ENCODE measurements around the gene AKAP12. TPM values are rescaled to one million over a fixed set of nuclear protein-coding genes. Genes with fewer than 3 reads are reported as not detected.
A peak's percentile ranks its signal among the peaks of the same experiment; 100 is the strongest.

The AKAP12 gene, protein sequence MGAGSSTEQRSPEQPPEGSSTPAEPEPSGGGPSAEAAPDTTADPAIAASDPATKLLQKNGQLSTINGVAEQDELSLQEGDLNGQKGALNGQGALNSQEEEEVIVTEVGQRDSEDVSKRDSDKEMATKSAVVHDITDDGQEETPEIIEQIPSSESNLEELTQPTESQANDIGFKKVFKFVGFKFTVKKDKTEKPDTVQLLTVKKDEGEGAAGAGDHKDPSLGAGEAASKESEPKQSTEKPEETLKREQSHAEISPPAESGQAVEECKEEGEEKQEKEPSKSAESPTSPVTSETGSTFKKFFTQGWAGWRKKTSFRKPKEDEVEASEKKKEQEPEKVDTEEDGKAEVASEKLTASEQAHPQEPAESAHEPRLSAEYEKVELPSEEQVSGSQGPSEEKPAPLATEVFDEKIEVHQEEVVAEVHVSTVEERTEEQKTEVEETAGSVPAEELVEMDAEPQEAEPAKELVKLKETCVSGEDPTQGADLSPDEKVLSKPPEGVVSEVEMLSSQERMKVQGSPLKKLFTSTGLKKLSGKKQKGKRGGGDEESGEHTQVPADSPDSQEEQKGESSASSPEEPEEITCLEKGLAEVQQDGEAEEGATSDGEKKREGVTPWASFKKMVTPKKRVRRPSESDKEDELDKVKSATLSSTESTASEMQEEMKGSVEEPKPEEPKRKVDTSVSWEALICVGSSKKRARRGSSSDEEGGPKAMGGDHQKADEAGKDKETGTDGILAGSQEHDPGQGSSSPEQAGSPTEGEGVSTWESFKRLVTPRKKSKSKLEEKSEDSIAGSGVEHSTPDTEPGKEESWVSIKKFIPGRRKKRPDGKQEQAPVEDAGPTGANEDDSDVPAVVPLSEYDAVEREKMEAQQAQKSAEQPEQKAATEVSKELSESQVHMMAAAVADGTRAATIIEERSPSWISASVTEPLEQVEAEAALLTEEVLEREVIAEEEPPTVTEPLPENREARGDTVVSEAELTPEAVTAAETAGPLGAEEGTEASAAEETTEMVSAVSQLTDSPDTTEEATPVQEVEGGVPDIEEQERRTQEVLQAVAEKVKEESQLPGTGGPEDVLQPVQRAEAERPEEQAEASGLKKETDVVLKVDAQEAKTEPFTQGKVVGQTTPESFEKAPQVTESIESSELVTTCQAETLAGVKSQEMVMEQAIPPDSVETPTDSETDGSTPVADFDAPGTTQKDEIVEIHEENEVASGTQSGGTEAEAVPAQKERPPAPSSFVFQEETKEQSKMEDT (N-terminal part only)
- 10 to 100 TPM in 1 of 2 donors, 1 to 10 TPM in 1; 9.4 to 25.2 TPM for total RNA-seq
- long read RNA-seq, partial matches to known transcripts = 6 of 7 reads
- long read RNA-seq, other reads (novel, unspliced or antisense) = 1 of 7 reads

DNA sequence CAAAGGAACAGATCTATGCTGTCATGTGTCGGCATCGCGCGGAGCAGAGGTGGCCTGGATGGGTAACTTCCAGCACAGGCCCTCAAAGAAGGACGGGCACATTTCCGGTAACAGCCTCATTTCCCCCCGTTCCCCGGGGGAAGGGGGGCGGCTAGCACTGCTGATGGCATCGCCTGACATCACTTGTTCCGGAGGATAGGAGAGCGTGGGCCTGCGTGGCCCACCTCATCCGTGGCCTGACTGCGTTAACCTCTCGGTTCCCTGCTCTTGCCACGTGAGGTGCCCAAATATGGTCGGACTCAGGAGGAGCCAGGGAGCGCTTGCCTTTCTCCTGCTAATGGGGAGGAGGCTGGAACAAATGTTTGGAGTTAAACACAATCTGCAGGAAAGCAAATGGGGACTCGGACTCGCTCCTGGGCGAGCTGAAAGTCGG is at the start of gene AKAP12:
TSS of gene AKAP12 (plus strand) at position 365 of the 433 bp plus-strand sequence. CDS start 596 bp downstream, outside the sequence.
- ATAC-seq = no peak
- intact Hi-C loops (cut with DNase I, micrococcal nuclease) = loop anchor here in 1 of 2 donors (10.0 kb wide), 1 partner anchor 225 kb away; no protein-coding TSS in a partner anchor
- DNase-seq = peak; percentile 15 to 52

- DNase-seq (no peak), ATAC-seq (no peak)
- intact Hi-C loops (cut with DNase I, micrococcal nuclease) = no loop called here
These were observed 48.2 kb upstream of the AKAP12 start for GRCh38 chr6:151191527-151191926.

- intact Hi-C loops (cut with DNase I, micrococcal nuclease) = no loop called here
- peak; percentile 11 to 32 for DNase-seq
- no peak for ATAC-seq
These were observed 43.2 kb upstream of the AKAP12 start for GRCh38 chr6:151196555-151196954.

DNA sequence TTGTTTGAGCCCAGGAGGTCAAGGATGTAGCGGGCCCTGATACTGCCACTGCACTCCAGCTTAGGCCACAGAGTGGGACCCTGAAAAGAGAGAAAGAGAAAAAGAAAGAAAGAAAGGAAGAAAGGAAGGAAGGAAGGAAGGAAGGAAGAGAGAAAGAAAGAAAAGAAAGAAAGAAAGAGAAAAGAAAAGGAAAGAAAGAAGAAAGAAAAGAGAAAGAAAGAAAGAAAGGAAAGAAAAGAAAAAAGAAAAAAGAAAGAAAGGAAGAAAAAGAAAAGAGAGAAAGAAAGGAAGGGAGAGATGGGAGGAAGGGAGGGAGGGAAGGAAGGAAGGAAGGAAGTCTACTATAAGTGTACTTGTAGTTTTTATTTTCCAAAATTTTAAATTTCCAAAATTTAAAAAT is 42.2 kb upstream of the AKAP12 start:
- intact Hi-C loops (cut with DNase I, micrococcal nuclease) = no loop called here
- no peak for ATAC-seq
- no peak for DNase-seq

DNA sequence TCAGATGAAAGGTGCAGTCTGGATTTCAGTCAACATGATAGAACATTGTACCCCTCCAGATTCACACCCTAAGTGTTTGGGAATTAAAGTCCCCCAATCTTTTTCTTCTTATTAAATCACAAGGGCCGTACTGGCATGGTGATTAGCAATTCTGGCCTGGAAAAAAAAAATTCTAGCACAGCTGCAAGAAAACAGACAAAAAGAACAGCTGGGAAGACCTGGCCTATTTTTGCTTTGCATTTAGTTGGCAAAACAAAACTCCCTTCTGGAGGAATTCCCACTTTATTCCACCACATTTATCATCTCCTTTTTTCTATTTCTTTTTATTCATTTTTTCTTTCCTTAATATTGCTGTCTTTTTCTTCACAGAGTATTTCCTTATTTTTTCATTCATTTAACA is 39.8 kb upstream of the AKAP12 start:
- no peak for ATAC-seq

GRCh38 chr6:151205721-151206600 is 33.8 kb upstream of the AKAP12 start:
- ATAC-seq (no peak), DNase-seq (no peak)
- intact Hi-C loops (cut with DNase I, micrococcal nuclease) = no loop called here

More for the DNA sequence above, 39.8 kb upstream of the AKAP12 start:
- intact Hi-C loops (cut with DNase I, micrococcal nuclease) = no loop called here
- no peak for DNase-seq

DNA sequence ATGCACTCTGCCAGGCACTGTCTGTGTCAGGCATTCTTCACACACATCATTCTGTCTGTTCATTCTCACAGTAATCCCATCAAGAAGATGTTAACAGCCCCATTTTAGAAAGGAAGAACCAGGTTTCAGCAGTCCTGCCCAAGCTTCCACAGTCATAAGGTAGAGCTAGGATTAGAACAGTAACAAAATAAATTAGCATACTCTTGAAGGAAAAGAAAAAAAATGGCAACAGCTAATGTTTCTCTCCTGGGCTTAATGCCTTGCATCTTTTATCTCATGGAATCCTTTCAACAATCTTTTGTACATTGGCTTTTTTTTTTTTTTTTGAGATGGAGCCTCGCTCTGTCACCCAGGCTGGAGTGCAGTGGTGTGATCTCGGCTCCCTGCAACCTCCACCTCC is 32.1 kb upstream of the AKAP12 start:
- intact Hi-C loops (cut with DNase I, micrococcal nuclease) = no loop called here
- no peak for DNase-seq
- ATAC-seq = no peak

GRCh38 chr6:151209071-151209831 is 30.5 kb upstream of the AKAP12 start:
- DNase-seq (no peak), ATAC-seq (peak; percentile 40)
- intact Hi-C loops (cut with DNase I, micrococcal nuclease) = no loop called here

DNA sequence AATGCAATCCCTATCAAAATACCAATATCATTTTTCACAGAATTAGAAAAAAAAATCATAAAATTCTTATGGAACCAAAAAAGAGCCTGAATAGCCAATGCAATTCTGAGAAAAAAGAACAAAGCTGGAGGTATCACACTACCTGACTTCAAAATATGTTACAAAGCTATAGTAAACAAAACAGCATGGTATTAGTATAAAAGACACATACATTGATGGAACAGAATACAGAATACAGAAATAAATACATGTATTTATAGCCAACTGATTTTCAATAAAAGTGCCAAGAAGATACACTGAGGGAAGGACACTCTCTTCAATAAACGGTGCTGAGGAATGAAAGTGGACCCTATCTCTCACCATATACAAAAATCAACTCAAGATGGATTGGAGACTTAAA is 28.7 kb upstream of the AKAP12 start:
- no peak for ATAC-seq
- DNase-seq = no peak
- intact Hi-C loops (cut with DNase I, micrococcal nuclease) = loop anchor here in 1 of 2 donors (10.0 kb wide), 1 partner anchor 76 kb away; no protein-coding TSS in a partner anchor

DNA sequence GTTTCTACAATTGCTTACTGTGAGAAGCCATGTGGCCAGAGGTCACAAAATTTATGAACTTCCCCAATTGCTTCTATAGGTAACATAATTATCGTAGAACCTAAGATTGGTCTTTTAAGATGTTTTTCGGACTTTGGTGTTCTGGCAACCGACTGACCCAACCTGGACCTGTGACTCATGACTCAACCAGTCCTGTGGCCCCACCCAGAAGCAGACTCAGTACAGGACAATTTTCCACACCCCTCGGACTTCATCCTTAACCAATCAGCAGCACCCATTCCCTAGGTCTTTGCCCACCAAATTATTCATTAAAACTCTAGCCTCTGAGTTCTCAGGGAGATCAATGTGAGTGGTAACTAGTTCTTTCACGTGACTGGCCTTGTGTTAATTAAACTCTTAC is 26.4 kb upstream of the AKAP12 start:
- DNase-seq (no peak), ATAC-seq (no peak)
- intact Hi-C loops (cut with DNase I, micrococcal nuclease) = loop anchor here in 1 of 2 donors (10.0 kb wide), 1 partner anchor 79 kb away; no protein-coding TSS in a partner anchor

- intact Hi-C loops (cut with DNase I, micrococcal nuclease) = loop anchor here in 1 of 2 donors (10.0 kb wide), 1 partner anchor 81 kb away; no protein-coding TSS in a partner anchor
- ATAC-seq (no peak), DNase-seq (no peak)
These were observed 23.8 kb upstream of the AKAP12 start for GRCh38 chr6:151215999-151216398.

DNA sequence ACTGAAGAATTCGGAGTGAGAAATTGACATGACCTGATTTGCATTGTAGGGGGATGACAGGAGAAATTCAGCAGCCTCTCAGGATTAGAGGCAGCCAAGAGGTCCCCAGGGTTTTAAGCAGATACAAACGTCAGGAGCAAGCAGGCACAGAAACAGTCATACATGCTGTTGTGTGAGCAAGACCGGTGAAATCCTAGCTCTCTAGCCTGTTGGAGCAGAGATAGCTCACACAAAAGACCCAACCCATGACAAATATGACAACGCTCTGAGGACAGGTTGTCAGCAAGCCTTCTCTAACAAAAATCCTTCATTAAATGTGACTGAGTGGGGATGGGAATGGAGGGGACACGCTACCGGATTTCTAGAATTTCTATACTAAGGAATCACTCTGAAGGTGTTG is 23.0 kb upstream of the AKAP12 start:
- ATAC-seq = no peak
- intact Hi-C loops (cut with DNase I, micrococcal nuclease) = loop anchor here in 1 of 2 donors (10.0 kb wide), 1 partner anchor 82 kb away; no protein-coding TSS in a partner anchor
- DNase-seq = no peak

- ATAC-seq (no peak), DNase-seq (no peak)
- intact Hi-C loops (cut with DNase I, micrococcal nuclease) = loop anchor here in 1 of 2 donors (10.0 kb wide), 1 partner anchor 84 kb away; no protein-coding TSS in a partner anchor
These were observed 20.6 kb upstream of the AKAP12 start for GRCh38 chr6:151219192-151219591.

DNA sequence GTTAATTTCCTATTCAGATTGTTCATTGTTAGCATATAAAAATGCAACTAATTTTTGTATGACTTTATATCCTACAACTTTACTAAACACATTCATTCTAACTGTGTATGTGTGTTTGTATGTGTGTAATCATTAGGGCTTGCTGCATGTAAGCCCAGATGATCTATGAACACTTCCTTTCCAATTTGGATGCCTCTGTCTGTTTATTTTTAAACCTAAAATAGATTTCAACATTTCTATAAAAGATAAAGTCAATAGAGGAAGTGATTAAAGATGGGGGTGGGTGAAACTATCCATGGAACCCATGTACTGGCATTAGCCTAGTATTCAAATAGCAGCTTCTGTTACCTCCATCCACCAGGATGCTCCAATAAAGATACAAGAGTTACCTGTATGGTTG is 15.7 kb upstream of the AKAP12 start:
- no peak for ATAC-seq
- intact Hi-C loops (cut with DNase I, micrococcal nuclease) = no loop called here
- no peak for DNase-seq

DNA sequence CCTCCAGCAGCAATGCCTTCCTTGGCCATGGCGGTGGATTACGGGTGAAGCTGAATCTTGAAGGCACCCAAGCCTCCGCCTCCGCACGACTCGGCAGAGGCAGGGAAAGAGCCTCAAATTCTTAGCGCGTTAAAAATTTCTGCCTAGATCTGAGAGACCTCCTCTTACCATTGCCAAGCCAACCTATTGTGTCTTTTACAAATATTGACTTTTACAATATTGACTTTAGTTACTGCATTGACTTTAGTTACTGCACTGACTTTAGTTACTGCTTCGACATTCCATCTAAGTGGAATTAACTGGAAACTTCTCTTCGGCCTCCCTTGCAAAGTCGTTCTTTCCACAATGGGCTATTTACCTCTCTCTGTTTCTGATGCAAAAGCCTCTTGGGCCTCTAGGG is 13.8 kb upstream of the AKAP12 start:
- intact Hi-C loops (cut with DNase I, micrococcal nuclease) = no loop called here
- DNase-seq (no peak), ATAC-seq (no peak)

- no peak for DNase-seq
- ATAC-seq = no peak
- intact Hi-C loops (cut with DNase I, micrococcal nuclease) = no loop called here
These were observed 10.9 kb upstream of the AKAP12 start for GRCh38 chr6:151228788-151229400.
